Effector CD4-positive, alpha-beta T cell (primary cell): ENCODE data around the gene CSKMT.
"Not testable (repeated sequence)": the region's sequence is repeated elsewhere in the genome, so short reads cannot be mapped to it uniquely, and the experiment has no call there.

Experiments used
- DNase-seq: peaks from one replicate; pipeline ENCODE4 v3.0.0-alpha.2; 2020
- total RNA-seq: gene quantifications from one replicate; lab custom pipeline; 2026; lab: John Stamatoyannopoulos, UW

The CSKMT gene
- total RNA-seq = 11.4 reads per million, percentile 34 among the genes with 10 or more reads in this experiment

- peak; percentile 92 for DNase-seq
Observed at GRCh38 chr11:62665075-62665598, at the start of gene CSKMT, which contains the start of gene C11orf98. CSKMT (plus strand) TSS chr11:62665312; CDS start chr11:62665880, 568 bp downstream. C11orf98 (minus strand) TSS chr11:62665210; CDS start chr11:62665169, 41 bp downstream.

GRCh38 chr11:62615521-62615920 is 49.6 kb upstream of the CSKMT start:
- DNase-seq = no peak

GRCh38 chr11:62616957-62617356 is 48.2 kb upstream of the CSKMT start:
- DNase-seq = not testable (repeated sequence)

GRCh38 chr11:62621027-62621566 is 44.0 kb upstream of the CSKMT start:
- no peak for DNase-seq

GRCh38 chr11:62621567-62622470 is 43.3 kb upstream of the CSKMT start, which contains the start of gene B3GAT3:
B3GAT3 (minus strand) TSS chr11:62621986; CDS start chr11:62621947, 39 bp downstream.
- peak; percentile 97 for DNase-seq

GRCh38 chr11:62622476-62623089 is 42.5 kb upstream of the CSKMT start:
- no peak for DNase-seq

- DNase-seq = no peak
Observed at GRCh38 chr11:62627713-62628112, 37.4 kb upstream of the CSKMT start.

- DNase-seq = no peak
Observed at GRCh38 chr11:62632492-62632891, 32.6 kb upstream of the CSKMT start.

- DNase-seq = no peak
Observed at GRCh38 chr11:62644220-62644619, 20.9 kb upstream of the CSKMT start.

- no peak for DNase-seq
Observed at GRCh38 chr11:62645671-62645945, 19.5 kb upstream of the CSKMT start.

- DNase-seq = peak; percentile 99
Observed at GRCh38 chr11:62645946-62646824, 18.9 kb upstream of the CSKMT start, which contains the start of gene GANAB. GANAB (minus strand) TSS chr11:62646613; CDS start chr11:62646599, 14 bp downstream.

- DNase-seq = no peak
Observed at GRCh38 chr11:62646825-62647608, 18.1 kb upstream of the CSKMT start.

- no peak for DNase-seq
Observed at GRCh38 chr11:62647609-62648005, 17.5 kb upstream of the CSKMT start.

- no peak for DNase-seq
Observed at GRCh38 chr11:62648185-62648966, 16.7 kb upstream of the CSKMT start.

GRCh38 chr11:62648967-62649364 is 16.1 kb upstream of the CSKMT start:
- no peak for DNase-seq

- DNase-seq = no peak
Observed at GRCh38 chr11:62649486-62649885, 15.6 kb upstream of the CSKMT start.

- not testable (repeated sequence) for DNase-seq
Observed at GRCh38 chr11:62650283-62650682, 14.8 kb upstream of the CSKMT start.

GRCh38 chr11:62652161-62653006 is 12.7 kb upstream of the CSKMT start:
- DNase-seq = peak; percentile 30

- DNase-seq = no peak
Observed at GRCh38 chr11:62654297-62654696, 10.8 kb upstream of the CSKMT start.
